ENCODE results near the gene JAKMIP2.

Gene JAKMIP2

GRCh38 chr5:147551677-147552076, 230.9 kb downstream of the JAKMIP2 start:
- DNase-seq: no peak

DNA sequence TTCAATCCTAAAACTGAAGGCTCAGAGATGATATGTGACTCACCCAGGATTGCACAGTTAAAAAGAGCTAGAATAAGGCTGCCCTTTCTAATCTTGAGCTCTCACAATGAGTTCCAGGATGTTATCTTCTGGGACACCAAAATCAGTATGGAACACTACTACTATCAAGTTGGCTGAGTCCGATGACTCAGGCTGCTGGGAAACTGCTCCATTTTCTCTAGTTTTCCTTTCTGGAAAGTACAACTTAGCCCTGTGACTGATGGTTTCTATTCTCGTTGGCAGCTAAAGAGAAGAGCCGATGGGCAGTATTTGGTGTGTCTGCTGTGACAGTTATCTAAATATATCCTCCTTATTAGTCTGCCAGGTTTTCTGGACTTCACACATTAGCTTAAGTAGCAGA, 234.8 kb downstream of the JAKMIP2 start:
- no peak for DNase-seq

- no peak for DNase-seq
These were observed 238.0 kb downstream of the JAKMIP2 start for GRCh38 chr5:147544556-147544955.

GRCh38 chr5:147539053-147539452, 243.5 kb downstream of the JAKMIP2 start:
- DNase-seq: no peak

GRCh38 chr5:147538236-147538635, 244.3 kb downstream of the JAKMIP2 start:
- no peak for DNase-seq
